HG02759 (cell line): ENCODE results near the gene F12.

Source experiments
- ATAC-seq: cut with Tn5 transposase; IDR thresholded peaks from one replicate; pipeline ENCODE4 v1.9.1; 2021; ENCODE audit warnings: mild to moderate bottlenecking, moderate library complexity; ENCODE audit not compliant: unreplicated experiment

F12 gene

DNA sequence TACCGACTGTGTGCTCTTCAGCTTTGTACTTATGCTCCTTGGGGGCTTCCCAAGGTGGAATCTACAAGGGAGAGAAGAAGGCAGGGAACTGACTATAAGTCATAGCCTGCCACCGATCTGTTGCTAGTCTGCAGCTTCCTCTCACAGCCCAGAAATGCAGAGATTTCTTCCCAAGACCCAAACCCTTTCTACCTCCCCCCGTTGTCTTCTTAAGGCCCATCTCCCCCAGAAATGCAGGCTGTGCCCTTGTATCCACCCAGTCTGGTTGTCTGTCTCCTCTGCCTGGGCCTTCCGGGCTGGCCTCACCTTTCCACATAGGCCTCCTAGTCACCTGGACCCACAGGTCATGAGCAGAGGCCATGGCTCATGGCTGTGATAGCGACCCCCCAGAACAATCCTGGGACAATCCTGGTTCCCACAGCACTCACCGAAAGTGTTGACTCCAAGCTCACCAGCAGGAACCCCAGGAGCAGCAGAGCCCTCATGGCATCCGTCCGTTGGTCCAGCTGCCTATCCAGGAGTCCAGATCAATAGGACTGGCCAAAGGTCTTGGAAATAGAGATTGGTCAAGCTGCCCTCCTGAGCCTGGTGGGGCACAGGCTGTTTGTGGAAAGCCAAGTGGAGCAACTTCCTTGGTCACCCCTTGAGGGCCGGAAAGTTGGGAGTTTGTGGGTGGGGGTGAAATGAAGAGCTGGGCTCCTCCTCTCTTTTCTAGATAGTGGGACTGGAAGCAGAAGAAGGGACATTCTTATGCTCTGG lies at the start of gene F12:
F12 (minus strand) TSS at position 522 of the 759 bp plus-strand sequence; CDS start at position 485, 37 bp downstream.
- ATAC-seq: no peak

DNA sequence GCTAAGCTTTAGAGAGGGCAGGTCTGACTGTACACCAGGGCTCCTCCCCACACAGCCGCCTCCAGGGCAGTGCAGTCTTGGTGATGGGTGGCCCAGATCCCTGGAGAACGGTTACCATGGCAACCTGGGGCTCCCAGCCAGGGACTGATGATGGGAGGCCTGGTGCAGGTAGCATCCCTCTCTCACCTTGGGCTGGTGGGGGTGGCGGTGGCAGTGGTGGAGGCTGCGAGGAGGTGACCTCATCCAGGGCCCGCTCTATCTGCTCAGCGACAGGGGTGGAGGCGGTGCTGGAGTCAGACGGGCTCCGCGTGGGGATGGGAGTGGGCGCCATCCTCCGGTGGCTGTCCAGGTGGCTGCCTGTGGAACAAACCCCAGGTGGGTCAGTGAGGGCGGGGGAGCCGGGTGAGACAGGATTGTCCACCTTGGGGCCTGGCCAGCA lies 49.6 kb upstream of the F12 start:
- ATAC-seq: no peak

GRCh38 chr5:177457852-177458681 lies 48.7 kb upstream of the F12 start:
- no peak for ATAC-seq

DNA sequence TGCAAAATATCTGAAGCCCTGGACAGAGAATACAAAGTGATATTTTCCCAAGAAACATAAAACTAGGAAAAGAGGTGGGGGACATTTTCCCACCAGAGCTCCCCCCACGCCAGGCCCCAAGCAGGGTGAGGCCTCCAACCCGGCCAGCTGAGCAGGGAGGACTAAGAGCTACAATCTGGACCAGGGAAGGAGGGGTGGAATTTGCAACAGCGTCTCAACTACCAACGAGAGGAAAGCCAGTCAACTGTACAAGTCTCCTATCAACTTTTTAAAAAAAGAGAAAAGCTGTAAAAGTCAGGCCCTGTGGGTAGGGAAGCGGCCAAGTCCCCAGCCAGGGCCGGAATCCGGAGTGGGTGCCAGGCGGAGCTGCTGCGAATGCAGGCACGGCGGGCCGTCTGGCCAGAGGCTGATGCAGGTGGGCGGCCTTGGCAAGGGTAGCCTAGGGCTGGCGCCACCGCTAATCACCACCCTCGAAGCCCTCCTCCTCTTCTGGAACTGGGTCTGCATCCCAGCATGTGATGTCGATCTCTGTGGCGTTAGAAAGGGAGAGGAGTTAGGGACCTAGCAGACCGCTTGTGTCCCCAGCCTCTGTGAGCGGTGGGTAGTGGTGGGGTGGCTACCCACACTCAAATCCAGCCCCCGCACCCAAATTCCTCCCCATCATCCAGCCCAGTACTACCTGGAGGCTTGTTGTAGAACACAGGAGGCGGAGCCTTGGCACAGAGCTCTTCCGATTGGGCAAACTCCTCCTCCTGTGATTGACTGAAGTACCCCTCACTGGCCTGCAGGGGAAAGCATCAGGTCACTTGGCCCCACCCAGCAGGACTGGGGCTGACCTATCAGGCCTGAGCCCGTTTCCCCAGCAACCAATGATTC lies 47.9 kb upstream of the F12 start:
- peak; percentile 32 for ATAC-seq

DNA sequence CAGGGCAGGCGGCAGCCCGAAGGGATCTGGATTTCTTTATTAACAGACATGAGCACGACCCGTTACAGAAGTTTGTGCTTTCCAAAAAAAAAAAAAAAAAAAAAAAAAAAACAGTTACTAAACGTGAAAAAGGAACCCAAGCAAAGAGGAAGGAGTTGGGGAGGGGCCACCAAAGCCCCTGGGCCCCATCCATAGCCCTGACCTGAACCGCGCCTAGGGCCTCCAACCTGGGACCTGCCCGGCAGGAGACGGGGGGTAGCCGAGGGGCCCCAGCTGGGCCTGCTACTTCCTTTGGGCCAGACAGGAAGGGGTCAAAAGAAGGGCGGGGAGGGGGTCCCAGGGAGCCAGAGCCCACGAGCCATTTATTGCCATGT lies 47.2 kb upstream of the F12 start:
- no peak for ATAC-seq

- ATAC-seq: peak; percentile 17
Observed at GRCh38 chr5:177455661-177456590, 46.6 kb upstream of the F12 start.

- peak; percentile 56 for ATAC-seq
Observed at GRCh38 chr5:177455036-177455660, 45.8 kb upstream of the F12 start.

GRCh38 chr5:177454397-177455035 lies 45.2 kb upstream of the F12 start:
- peak; percentile 61 for ATAC-seq

DNA sequence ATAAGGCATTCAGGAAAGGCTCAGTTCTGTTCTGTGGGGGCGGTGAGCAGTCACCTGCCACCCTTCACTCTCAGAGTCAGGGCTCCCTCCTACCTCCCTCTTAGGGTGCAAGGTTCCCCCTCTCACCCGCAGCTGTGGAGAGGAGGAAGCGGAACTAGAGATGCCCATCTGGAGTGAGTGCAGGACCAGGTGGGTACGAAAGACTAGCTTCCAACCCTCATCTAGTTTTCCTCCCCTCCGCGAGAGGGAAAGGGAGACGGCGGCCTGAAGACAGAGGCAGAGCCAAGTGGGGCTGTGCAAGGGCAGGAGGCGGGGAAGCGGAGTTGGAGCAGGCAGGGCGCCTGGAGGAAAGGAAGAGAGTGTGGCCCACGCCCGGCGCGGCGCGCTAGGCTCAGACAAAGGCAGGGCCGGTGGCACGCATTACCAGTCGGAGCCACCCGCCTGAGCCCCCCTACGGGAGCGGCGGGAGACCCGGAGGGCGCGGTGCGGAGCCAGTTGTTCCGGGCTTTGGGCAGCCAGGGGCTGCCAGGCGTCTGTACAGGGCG lies 44.6 kb upstream of the F12 start:
- no peak for ATAC-seq

GRCh38 chr5:177452688-177453638 lies 43.6 kb upstream of the F12 start:
- ATAC-seq: no peak

GRCh38 chr5:177450667-177451424 lies 41.5 kb upstream of the F12 start:
- ATAC-seq: no peak

DNA sequence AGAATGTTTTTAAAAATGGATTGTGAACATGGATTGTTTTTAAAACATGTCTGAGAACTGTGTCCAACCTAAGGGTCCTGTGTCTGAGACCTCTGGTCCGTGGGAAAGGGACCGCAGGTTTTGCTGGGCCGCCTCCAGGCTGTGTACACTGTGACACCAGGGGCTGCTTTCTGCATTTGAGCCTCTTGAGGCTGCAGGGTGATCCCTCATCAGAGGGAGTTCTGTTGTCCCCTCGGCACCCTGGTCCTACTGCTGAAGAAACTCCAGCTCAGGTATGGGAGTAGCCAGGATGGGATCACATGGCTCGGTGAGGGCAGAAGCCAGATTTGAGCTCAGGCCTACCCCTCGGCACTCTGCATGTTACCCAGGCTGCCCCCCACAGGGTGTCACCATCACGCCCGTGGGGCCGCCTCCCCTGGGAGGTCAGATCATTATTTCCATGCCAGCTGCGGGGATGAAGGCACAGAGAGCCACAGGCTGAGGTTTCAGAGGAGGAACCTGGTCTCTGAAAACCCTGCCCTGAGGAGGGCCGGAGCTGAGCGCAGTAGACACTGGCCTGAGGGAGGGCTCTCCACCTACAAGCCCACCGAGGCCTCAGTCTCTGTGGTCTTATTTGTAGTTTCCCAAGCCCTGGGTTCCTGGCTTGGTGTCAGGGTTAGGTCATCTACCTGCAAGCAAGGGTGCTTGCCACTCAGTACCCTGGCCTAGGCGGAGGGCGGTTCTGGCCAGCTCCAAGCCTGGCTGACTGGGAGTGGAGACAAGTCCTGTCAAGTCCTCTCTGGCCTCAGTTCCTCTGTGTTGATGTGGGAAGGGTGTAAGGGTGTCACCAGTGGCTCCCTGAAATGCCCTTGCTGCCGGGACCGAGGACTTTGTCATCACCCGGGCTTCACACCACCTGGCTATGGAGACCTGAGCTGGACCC lies 40.0 kb upstream of the F12 start:
- no peak for ATAC-seq

GRCh38 chr5:177448244-177448950 lies 39.0 kb upstream of the F12 start:
- ATAC-seq: no peak

DNA sequence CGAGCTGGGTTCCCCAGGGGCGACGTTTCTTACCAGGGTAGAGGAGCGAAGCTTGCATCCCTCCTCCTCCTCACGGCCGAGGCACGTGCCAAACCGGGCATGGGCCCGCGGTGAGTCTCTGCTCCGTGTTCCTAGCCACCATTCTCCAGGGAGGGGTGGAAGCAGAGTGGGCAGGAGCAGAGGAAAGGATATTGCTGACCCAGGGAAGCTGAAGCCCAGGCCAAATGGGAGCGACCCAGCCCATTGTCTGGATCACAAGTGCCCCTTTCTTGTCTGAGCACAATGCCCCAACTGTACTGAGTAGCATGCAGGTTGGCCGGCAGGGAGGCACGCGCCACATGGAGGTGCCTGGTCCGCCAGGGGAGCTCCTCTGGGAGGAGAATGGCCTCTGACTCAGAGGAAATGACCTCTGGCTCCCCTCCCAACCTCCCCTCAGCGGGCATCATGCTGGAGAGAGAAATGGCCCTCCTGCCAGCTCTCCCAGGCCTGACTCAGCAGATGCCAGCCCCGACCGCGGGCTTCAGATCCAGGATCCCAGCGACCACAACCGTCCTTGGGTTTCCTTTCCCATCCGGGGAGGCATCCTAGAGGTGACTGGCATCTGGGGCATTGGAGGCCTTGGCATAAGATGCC lies 38.4 kb upstream of the F12 start:
- no peak for ATAC-seq
